Lung (tissue), 12 donors: ENCODE data around the gene MRAP2. TPM values are rescaled to one million over a fixed set of nuclear protein-coding genes. Genes with fewer than 3 reads are reported as not detected.

Experiments used
- ATAC-seq: fragments of 200-7000 bp; cut with Tn5 transposase; one replicate; pipeline ENCODE4 v1.9.1; 2020; ENCODE audit warnings: moderate number of reproducible peaks; ENCODE audit not compliant: insufficient read depth, low FRiP score
- DNase-seq, 3 donors: peaks; one replicate each; pipeline ENCODE4 v3.0.0-alpha.2; 2013 to 2017
- H3K27ac ChIP-seq, 2 donors: one replicate each; pipeline ENCODE4 v1.5.1; 2013; ENCODE audit warnings: mild to moderate bottlenecking in 2 of 2, moderate library complexity in 2 of 2, control low read depth in 1 of 2, inconsistent platforms in 1 of 2, low read depth in 1 of 2, low read length in 1 of 2
- H3K27me3 ChIP-seq, 3 donors: one replicate each; pipeline ENCODE4 v1.5.1; 2013; ENCODE audit warnings: low read length in 2 of 3; ENCODE audit not compliant: control insufficient read depth in 3 of 3, insufficient read depth in 3 of 3
- H3K36me3 ChIP-seq, 4 donors: one replicate each; pipeline ENCODE4 v1.5.1; 2013; ENCODE audit warnings: low read length in 4 of 4, mild to moderate bottlenecking in 1 of 4, moderate library complexity in 1 of 4; ENCODE audit not compliant: control insufficient read depth in 4 of 4, insufficient read depth in 4 of 4
- H3K4me1 ChIP-seq, 5 donors: one replicate each; pipeline ENCODE4 v1.5.1; 2013; ENCODE audit warnings: low read length in 5 of 5, mild to moderate bottlenecking in 2 of 5, moderate library complexity in 1 of 5; ENCODE audit not compliant: control insufficient read depth in 5 of 5, insufficient read depth in 5 of 5
- H3K4me3 ChIP-seq: one replicate; pipeline ENCODE4 v1.5.1; 2013; ENCODE audit warnings: mild to moderate bottlenecking, control low read depth, moderate library complexity
- H3K9ac ChIP-seq, 2 donors: one replicate each; pipeline ENCODE4 v1.5.1; 2013; ENCODE audit warnings: low read length in 2 of 2, control low read depth in 1 of 2; ENCODE audit not compliant: insufficient read depth in 1 of 2
- H3K9me3 ChIP-seq, 4 donors: one replicate each; pipeline ENCODE4 v1.5.1; 2013; ENCODE audit warnings: low read length in 3 of 4, mild to moderate bottlenecking in 1 of 4, moderate library complexity in 1 of 4; ENCODE audit not compliant: control insufficient read depth in 4 of 4, insufficient read depth in 3 of 4
- WGBS, 2 donors: extraction: QIAGEN DNeasy Blood & Tissue Kit; methylation state at CpG; one replicate each; pipeline ENCODE4 v1.1.7; 2013; 5-methylcytosine and 5-hydroxymethylcytosine counted together
- polyA plus RNA-seq, 2 donors: library from polyadenylated mRNA; stranded (reverse); fragments of 200-250 nt; gene quantifications; one replicate each; pipeline ENCODE4 v1.2.1, GENCODE V29; 2013
- total RNA-seq, 2 donors: library from RNA; depleted of rRNA in 1 of 2; stranded (reverse); fragments of >200 nt in 1 of 2; gene quantifications; one replicate each; pipeline ENCODE4 v1.2.1, GENCODE V29; 2014 to 2021
- TF ChIP-seq, protein P1 (sequence below): IDR thresholded peaks from 2 replicates; pipeline ENCODE4 v1.5.1; 2012; ENCODE audit warnings: mild to moderate bottlenecking; ENCODE audit errors: control extremely low read depth, extremely low read depth
- donor health status: control.
- donor health status: control.
- donor health status: Bipolar disorder and iron deficiency.
- donor health status: healthy.
- donor health status: DM: yes; HTN: yes; CAD: no.

MRAP2 gene
- total and polyA plus RNA-seq, 4 donors, result 0.34 to 4.2 (median 1.3) TPM

DNA sequence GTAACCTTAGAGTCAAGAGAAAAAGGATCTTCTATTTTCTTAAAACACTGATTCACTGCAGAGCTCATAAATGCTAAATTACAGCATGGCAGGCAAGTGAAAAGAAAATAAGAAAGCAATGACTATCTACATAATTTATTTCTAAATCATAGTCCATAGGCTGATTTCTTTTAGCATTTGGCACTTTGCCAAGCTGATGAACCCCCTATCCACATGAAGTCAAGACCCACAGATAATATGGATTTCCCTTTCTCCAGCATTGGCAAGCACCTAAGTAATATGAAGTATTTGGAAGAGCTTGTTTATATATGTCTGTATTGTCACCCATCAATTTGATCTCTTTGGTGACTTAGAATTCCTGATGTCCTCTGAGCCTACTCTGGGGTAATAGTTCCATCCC, 47.9 kb upstream of the MRAP2 start:
- TF ChIP-seq, protein P1, sequence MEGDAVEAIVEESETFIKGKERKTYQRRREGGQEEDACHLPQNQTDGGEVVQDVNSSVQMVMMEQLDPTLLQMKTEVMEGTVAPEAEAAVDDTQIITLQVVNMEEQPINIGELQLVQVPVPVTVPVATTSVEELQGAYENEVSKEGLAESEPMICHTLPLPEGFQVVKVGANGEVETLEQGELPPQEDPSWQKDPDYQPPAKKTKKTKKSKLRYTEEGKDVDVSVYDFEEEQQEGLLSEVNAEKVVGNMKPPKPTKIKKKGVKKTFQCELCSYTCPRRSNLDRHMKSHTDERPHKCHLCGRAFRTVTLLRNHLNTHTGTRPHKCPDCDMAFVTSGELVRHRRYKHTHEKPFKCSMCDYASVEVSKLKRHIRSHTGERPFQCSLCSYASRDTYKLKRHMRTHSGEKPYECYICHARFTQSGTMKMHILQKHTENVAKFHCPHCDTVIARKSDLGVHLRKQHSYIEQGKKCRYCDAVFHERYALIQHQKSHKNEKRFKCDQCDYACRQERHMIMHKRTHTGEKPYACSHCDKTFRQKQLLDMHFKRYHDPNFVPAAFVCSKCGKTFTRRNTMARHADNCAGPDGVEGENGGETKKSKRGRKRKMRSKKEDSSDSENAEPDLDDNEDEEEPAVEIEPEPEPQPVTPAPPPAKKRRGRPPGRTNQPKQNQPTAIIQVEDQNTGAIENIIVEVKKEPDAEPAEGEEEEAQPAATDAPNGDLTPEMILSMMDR, result no peak
- H3K4me1 ChIP-seq, result no peaks in the 10 kb centered on the region
- DNase-seq (no peak), ATAC-seq (no peak)
- H3K36me3 ChIP-seq, result peaks cover 0 to 2% (median 0%) of the 10 kb centered on the region in 4 donors
- no peak overlapping the region for H3K4me3 ChIP-seq
- H3K27ac ChIP-seq, result no peak overlapping the region
- no peaks in the 10 kb centered on the region for H3K9me3 ChIP-seq
- no peaks in the 10 kb centered on the region for H3K27me3 ChIP-seq
- H3K9ac ChIP-seq, result no peak overlapping the region

DNA sequence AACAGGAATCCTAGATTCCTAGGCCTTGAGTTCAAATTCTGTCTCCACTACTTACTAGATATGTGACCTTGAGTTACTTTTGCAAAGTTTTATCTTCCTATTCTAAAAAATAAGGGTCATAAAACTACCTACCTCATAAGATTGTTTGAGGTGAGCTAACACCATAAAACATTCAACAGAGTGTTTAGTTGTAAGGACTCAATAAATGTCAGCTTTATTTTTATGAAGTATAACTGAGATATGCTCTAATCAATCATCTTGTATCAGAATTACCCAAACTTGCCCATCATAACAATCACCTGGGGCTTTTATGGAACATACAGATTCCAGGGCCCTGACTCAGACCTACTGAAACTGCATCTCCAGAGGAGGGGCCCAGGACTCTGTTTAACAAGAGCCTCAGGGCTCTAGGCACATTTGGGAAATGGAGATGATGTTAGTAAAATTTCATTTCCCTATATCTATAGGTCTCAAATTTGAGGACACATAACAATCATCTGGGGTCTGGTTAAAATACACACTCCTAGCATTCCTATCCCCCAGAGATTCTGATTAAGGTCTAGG, 35.5 kb upstream of the MRAP2 start:
- no peaks in the 10 kb centered on the region for H3K4me1 ChIP-seq
- no peaks in the 10 kb centered on the region for H3K27me3 ChIP-seq
- no peak overlapping the region for H3K27ac ChIP-seq
- no peak for DNase-seq
- H3K9ac ChIP-seq, result no peak overlapping the region
- TF ChIP-seq, protein P1, result no peak
- peaks cover 0 to 2% (median 0%) of the 10 kb centered on the region in 4 donors for H3K9me3 ChIP-seq
- no peak overlapping the region for H3K4me3 ChIP-seq
- no peaks in the 10 kb centered on the region for H3K36me3 ChIP-seq
- no peak for ATAC-seq

DNA sequence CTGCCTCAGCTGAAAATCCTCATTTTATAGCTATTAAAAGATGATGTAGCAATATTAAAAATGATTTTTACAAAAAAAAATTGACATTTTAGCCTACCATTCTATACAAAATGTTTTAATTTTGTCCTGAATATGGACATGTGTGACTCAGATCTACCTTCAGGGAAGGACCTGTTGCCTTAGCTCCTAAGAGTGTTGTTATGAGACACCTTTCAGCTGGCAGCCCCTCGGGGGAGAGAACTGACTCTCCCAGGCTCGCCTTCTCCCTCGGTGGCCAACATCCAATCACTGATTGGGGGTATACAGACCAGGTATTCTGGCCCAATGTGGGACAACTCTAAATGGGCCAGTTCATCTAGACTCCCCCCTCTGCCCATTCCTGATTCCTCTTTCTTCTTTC, 32.5 kb upstream of the MRAP2 start:
- WGBS, 2 donors, result 91 to 95% methylated on average over 3 of the region's 3 CpGs
- no peak overlapping the region for H3K4me3 ChIP-seq
- no peaks in the 10 kb centered on the region for H3K4me1 ChIP-seq
- H3K9ac ChIP-seq, result no peak overlapping the region
- no peaks in the 10 kb centered on the region for H3K36me3 ChIP-seq
- DNase-seq, result no peak
- no peak for ATAC-seq
- TF ChIP-seq, protein P1, result no peak
- H3K27me3 ChIP-seq, result no peaks in the 10 kb centered on the region
- H3K9me3 ChIP-seq, result no peaks in the 10 kb centered on the region
- no peak overlapping the region for H3K27ac ChIP-seq

GRCh38 chr6:84002226-84002625, 31.3 kb upstream of the MRAP2 start:
- TF ChIP-seq, protein P1, result no peak
- no peaks in the 10 kb centered on the region for H3K4me1 ChIP-seq
- H3K4me3 ChIP-seq, result no peak overlapping the region
- no peaks in the 10 kb centered on the region for H3K27me3 ChIP-seq
- no peaks in the 10 kb centered on the region for H3K9me3 ChIP-seq
- H3K27ac ChIP-seq, result no peak overlapping the region
- H3K9ac ChIP-seq, result no peak overlapping the region
- DNase-seq (no peak), ATAC-seq (no peak)
- no peaks in the 10 kb centered on the region for H3K36me3 ChIP-seq
- 74 to 82% methylated on average over 2 of the region's 2 CpGs for WGBS, 2 donors
